ENCODE data around the gene GABRB3. TPM values are rescaled to one million over a fixed set of nuclear protein-coding genes. Genes with fewer than 3 reads are reported as not detected.

Gene GABRB3
- total RNA-seq, 1 donor from 2014 or later, result 47.9 TPM

- no peaks in the 10 kb centered on the region for H3K9me3 ChIP-seq (ENCODE audit: insufficient read depth, low read depth, low read length)
- DNase-seq (ENCODE audit: low read depth) (no peak), FAIRE-seq (no peak)
- Mint-ChIP-seq H3K27ac (ENCODE audit: unreplicated experiment) (no peak overlapping the region), H3K9me3 (ENCODE audit: unreplicated experiment) (no peaks in the 10 kb centered on the region), H3K36me3 (ENCODE audit: low read depth, unreplicated experiment) (no peaks in the 10 kb centered on the region), H3K4me1 (ENCODE audit: low read depth, unreplicated experiment) (peaks cover 16% of the 10 kb centered on the region), H3K4me3 (ENCODE audit: unreplicated experiment) (no peak overlapping the region), H3K27me3 (ENCODE audit: low read depth, unreplicated experiment) (no peaks in the 10 kb centered on the region)
- no peaks in the 10 kb centered on the region for H3K79me2 ChIP-seq (ENCODE audit: insufficient read depth, low read length)
- no peaks in the 10 kb centered on the region for H4K20me1 ChIP-seq (ENCODE audit: insufficient read depth, low read length)
- H3K4me3 ChIP-seq (ENCODE audit: insufficient read depth, low read depth, low read length), result no peak overlapping the region
- no peak overlapping the region for H2AFZ ChIP-seq (ENCODE audit: low read depth, low read length)
- H3K4me1 ChIP-seq (ENCODE audit: insufficient read depth, low read length), result no peaks in the 10 kb centered on the region
- H3K27ac ChIP-seq (ENCODE audit: low read depth, low read length), result no peak overlapping the region
- no peak overlapping the region for H3K4me2 ChIP-seq (ENCODE audit: low read length)
- TF ChIP-seq EZH2 (IDR thresholded peaks at IDR 0.05; ENCODE audit: insufficient read depth, low read length) (no peak), CTCF (IDR thresholded peaks at IDR 0.05; ENCODE audit: insufficient read depth, low read depth, low read length) (no peak)
- H3K9ac ChIP-seq (ENCODE audit: low read length), result no peak overlapping the region
- H3K27me3 ChIP-seq (ENCODE audit: insufficient read depth, low read length), result no peaks in the 10 kb centered on the region
- no peaks in the 10 kb centered on the region for H3K36me3 ChIP-seq (ENCODE audit: insufficient read depth, low read length)
Measured at GRCh38 chr15:26665957-26666791, 106.7 kb downstream of the GABRB3 start.

- Histone ChIP-seq H3K36me3 (ENCODE audit: insufficient read depth, low read length) (no peaks in the 10 kb centered on the region), H3K9ac (ENCODE audit: low read length) (no peak overlapping the region), H4K20me1 (ENCODE audit: insufficient read depth, low read length) (no peaks in the 10 kb centered on the region), H3K4me3 (ENCODE audit: insufficient read depth, low read depth, low read length) (no peak overlapping the region), H2AFZ (ENCODE audit: low read depth, low read length) (no peak overlapping the region), H3K9me3 (ENCODE audit: insufficient read depth, low read depth, low read length) (no peaks in the 10 kb centered on the region), H3K4me1 (ENCODE audit: insufficient read depth, low read length) (no peaks in the 10 kb centered on the region), H3K79me2 (ENCODE audit: insufficient read depth, low read length) (no peaks in the 10 kb centered on the region), H3K27ac (ENCODE audit: low read depth, low read length) (no peak overlapping the region), H3K27me3 (ENCODE audit: insufficient read depth, low read length) (no peaks in the 10 kb centered on the region), H3K4me2 (ENCODE audit: low read length) (no peak overlapping the region)
- Mint-ChIP-seq H3K27me3 (ENCODE audit: low read depth, unreplicated experiment) (no peaks in the 10 kb centered on the region), H3K36me3 (ENCODE audit: low read depth, unreplicated experiment) (peaks cover 9% of the 10 kb centered on the region), H3K27ac (ENCODE audit: unreplicated experiment) (no peak overlapping the region), H3K9me3 (ENCODE audit: unreplicated experiment) (no peaks in the 10 kb centered on the region), H3K4me3 (ENCODE audit: unreplicated experiment) (no peak overlapping the region), H3K4me1 (ENCODE audit: low read depth, unreplicated experiment) (peaks cover 12% of the 10 kb centered on the region)
- no peak for DNase-seq (ENCODE audit: low read depth)
- TF ChIP-seq CTCF (IDR thresholded peaks at IDR 0.05; ENCODE audit: insufficient read depth, low read depth, low read length), result no peak
- TF ChIP-seq EZH2 (IDR thresholded peaks at IDR 0.05; ENCODE audit: insufficient read depth, low read length), result no peak
- no peak for FAIRE-seq
Measured at GRCh38 chr15:26662283-26662682, 110.6 kb downstream of the GABRB3 start.

- no peaks in the 10 kb centered on the region for H3K9me3 Mint-ChIP-seq (ENCODE audit: unreplicated experiment)
- no peaks in the 10 kb centered on the region for H3K27me3 ChIP-seq (ENCODE audit: insufficient read depth, low read length)
- H3K79me2 ChIP-seq (ENCODE audit: insufficient read depth, low read length), result no peaks in the 10 kb centered on the region
- no peak overlapping the region for H3K27ac Mint-ChIP-seq (ENCODE audit: unreplicated experiment)
- no peak overlapping the region for H2AFZ ChIP-seq (ENCODE audit: low read depth, low read length)
- no peaks in the 10 kb centered on the region for H3K36me3 ChIP-seq (ENCODE audit: insufficient read depth, low read length)
- no peak overlapping the region for H3K9ac ChIP-seq (ENCODE audit: low read length)
- H3K27me3 Mint-ChIP-seq (ENCODE audit: low read depth, unreplicated experiment), result no peaks in the 10 kb centered on the region
- no peaks in the 10 kb centered on the region for H3K4me1 ChIP-seq (ENCODE audit: insufficient read depth, low read length)
- H3K4me3 Mint-ChIP-seq (ENCODE audit: unreplicated experiment), result no peak overlapping the region
- H3K4me2 ChIP-seq (ENCODE audit: low read length), result no peak overlapping the region
- FAIRE-seq, result no peak
- no peak for TF ChIP-seq CTCF (IDR thresholded peaks at IDR 0.05; ENCODE audit: insufficient read depth, low read depth, low read length)
- no peak for TF ChIP-seq EZH2 (IDR thresholded peaks at IDR 0.05; ENCODE audit: insufficient read depth, low read length)
- no peak for DNase-seq (ENCODE audit: low read depth)
- no peak overlapping the region for H3K27ac ChIP-seq (ENCODE audit: low read depth, low read length)
- no peak overlapping the region for H3K4me3 ChIP-seq (ENCODE audit: insufficient read depth, low read depth, low read length)
- peaks cover 9% of the 10 kb centered on the region for H3K36me3 Mint-ChIP-seq (ENCODE audit: low read depth, unreplicated experiment)
- no peaks in the 10 kb centered on the region for H3K9me3 ChIP-seq (ENCODE audit: insufficient read depth, low read depth, low read length)
- peaks cover 12% of the 10 kb centered on the region for H3K4me1 Mint-ChIP-seq (ENCODE audit: low read depth, unreplicated experiment)
- H4K20me1 ChIP-seq (ENCODE audit: insufficient read depth, low read length), result no peaks in the 10 kb centered on the region
Measured at GRCh38 chr15:26661748-26662147, 111.1 kb downstream of the GABRB3 start.

Measured in astrocyte (in vitro differentiated cells and primary cell).